ENCODE data around the gene MEF2B. TPM values are rescaled to one million over a fixed set of nuclear protein-coding genes. Genes with fewer than 3 reads are reported as not detected.
"Not testable (repeated sequence)": the region's sequence is repeated elsewhere in the genome, so short reads cannot be mapped to it uniquely, and the experiment has no call there.

The MEF2B gene
- polyA plus RNA-seq, 1 donor = 1.4 TPM

DNA sequence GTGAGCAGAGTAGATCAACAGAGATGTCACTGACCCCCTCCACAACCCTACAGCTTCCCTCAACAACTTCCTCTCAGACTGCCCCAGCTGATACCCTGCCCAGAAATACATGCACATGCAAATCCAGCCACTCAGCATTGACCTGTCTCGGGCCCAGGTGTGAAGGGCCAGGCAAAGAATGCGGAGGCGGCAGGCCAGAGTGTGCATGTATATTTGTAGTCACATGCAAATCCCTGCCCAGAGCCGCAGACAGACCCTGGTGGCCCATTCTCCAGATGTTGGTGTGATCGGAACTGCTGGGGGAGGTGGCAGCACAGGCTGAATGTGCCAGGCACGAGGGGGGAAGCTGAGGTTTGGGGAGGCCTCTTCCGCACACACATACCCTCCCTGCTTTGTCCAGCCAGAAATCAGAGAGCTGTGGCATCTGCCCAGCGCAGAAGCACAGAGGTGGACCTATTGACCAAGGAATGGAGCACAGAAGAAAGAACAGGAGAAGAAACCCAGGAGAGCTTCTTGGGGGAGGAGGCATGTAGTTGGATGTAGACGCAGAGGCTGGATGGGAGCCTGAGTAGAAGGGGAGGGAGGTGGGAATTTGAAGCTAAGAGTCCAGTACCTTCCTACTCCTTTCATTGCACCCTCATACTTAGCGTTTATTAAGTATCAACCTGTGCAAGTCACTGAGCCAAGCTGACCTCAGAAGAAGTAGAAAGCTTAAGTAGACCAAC, 14.4 kb downstream of the MEF2B start:
- peaks cover 13% of the 10 kb centered on the region for H3K36me3 ChIP-seq (ENCODE audit: control insufficient read depth, insufficient read depth, low read length)
- H3K4me1 ChIP-seq (ENCODE audit: control insufficient read depth, insufficient read depth, low read length) = no peaks in the 10 kb centered on the region
- DNase-seq = no peak
- H3K27me3 ChIP-seq (ENCODE audit: control insufficient read depth, insufficient read depth, low read length) = no peaks in the 10 kb centered on the region
- no peak overlapping the region for H3K4me3 ChIP-seq (ENCODE audit: low read length)
- no peak overlapping the region for H3K27ac ChIP-seq (ENCODE audit: low read length)
- WGBS (ENCODE audit: insufficient coverage, low lambda C conversion rate) = no CpG with 5 or more reads among the region's 10 CpGs
- peaks cover 1% of the 10 kb centered on the region for H3K9me3 ChIP-seq (ENCODE audit: control insufficient read depth, low read depth, low read length)

DNA sequence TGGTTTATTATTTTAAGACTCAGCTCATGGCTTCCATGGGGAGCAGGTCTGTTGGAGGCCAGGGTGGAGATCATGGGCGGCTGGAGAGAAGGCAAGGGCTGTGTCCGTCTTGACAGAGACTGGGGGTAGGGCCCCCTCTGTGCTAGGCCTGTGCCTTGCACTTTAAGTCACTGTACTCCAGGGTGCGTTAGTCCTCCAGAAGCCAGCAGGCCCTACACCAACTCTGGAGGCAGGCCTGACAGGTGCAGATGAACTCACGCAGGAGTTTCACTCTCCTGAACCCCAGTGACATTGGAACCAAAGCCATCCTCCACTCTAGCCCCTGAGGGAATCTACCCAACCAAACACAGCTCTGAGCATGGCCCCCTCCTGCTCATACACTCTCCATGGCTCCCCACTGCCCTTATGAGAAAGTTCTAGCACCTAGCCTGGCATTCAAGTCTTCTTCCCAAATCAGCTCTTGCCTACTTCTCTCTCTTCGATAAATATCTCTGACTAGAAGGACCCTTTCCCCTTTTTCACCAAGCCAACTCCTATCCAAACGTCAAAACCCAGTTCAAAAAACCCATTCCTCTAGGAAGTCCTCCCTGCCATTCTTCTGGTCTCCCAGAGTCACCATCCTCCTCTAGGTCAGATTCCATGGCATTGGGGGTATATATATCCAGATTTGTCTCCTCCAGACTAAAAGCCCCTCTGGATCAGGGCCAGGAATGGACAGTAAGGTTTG, 15.1 kb downstream of the MEF2B start:
- Histone ChIP-seq H3K27ac (ENCODE audit: low read length) (no peak overlapping the region), H3K9me3 (ENCODE audit: control insufficient read depth, low read depth, low read length) (no peaks in the 10 kb centered on the region), H3K4me3 (ENCODE audit: low read length) (no peak overlapping the region), H3K4me1 (ENCODE audit: control insufficient read depth, insufficient read depth, low read length) (no peaks in the 10 kb centered on the region), H3K36me3 (ENCODE audit: control insufficient read depth, insufficient read depth, low read length) (peaks cover 15% of the 10 kb centered on the region), H3K27me3 (ENCODE audit: control insufficient read depth, insufficient read depth, low read length) (no peaks in the 10 kb centered on the region)
- WGBS (ENCODE audit: insufficient coverage, low lambda C conversion rate) = no CpG with 5 or more reads among the region's 6 CpGs
- DNase-seq = no peak

DNA sequence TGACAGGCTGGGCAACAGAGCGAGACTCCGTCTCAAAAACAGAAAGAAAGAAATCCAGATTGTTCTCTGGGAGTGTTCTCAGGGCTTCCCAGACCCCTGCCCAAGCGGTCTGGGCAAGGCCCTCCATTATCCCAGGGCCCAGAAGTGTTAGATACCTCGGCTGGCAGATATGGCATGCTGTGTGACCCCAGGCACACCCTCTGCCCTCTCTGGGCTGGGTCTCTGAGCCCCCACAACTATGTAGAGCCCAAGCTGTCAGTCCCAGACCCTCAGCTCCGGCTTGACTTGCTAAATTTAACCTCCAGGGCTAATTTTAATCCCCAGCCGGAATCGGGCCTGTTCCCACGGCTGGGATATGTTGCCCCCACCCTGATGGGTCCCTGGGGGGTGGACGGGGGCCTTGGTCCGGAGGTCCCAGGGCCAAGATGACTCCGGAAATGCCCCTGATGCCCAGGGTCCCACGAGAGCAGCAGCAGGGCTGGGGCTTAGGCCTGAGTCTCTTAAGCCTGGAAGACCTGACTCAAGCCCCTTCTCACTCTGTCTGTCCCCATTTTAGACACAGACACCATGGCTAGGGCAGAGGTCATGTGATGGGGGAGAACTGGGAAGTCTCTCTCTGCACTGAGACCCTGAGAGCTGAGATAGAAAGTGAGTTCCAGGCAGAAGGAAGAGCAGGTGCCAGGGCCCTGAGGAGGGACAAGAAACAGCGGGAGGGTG, 17.2 kb downstream of the MEF2B start:
- Histone ChIP-seq H3K4me1 (ENCODE audit: control insufficient read depth, insufficient read depth, low read length) (no peaks in the 10 kb centered on the region), H3K4me3 (ENCODE audit: low read length) (no peak overlapping the region)
- 90% methylated on average over 2 of the region's 13 CpGs for WGBS (ENCODE audit: insufficient coverage, low lambda C conversion rate)

DNA sequence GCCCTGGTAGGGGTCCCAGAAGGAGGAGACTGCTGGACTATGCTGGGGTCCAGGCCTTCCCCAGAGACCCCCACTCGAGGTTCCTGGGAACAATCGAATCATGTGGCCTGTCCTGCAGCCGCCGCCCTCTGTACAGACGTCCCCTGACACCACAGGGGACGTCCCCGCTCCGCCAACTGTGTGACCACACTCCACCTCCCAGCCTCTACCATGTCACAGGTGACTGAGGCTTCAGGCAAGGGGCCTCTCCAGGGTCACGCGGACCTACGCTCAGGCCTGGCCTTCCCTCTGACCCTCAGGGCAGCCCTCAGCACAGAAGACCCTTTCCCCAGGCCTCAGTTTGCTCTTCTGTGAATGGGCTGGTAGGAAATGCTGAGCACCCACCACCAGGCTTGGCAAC, 18.6 kb downstream of the MEF2B start:
- DNase-seq = no peak
- Histone ChIP-seq H3K27me3 (ENCODE audit: control insufficient read depth, insufficient read depth, low read length) (no peaks in the 10 kb centered on the region), H3K4me3 (ENCODE audit: low read length) (no peak overlapping the region), H3K9me3 (ENCODE audit: control insufficient read depth, low read depth, low read length) (no peaks in the 10 kb centered on the region), H3K36me3 (ENCODE audit: control insufficient read depth, insufficient read depth, low read length) (peaks cover 37% of the 10 kb centered on the region), H3K4me1 (ENCODE audit: control insufficient read depth, insufficient read depth, low read length) (no peaks in the 10 kb centered on the region), H3K27ac (ENCODE audit: low read length) (no peak overlapping the region)
- no CpG with 5 or more reads among the region's 11 CpGs for WGBS (ENCODE audit: insufficient coverage, low lambda C conversion rate)

More for the DNA sequence above, 17.2 kb downstream of the MEF2B start:
- no peaks in the 10 kb centered on the region for H3K27me3 ChIP-seq (ENCODE audit: control insufficient read depth, insufficient read depth, low read length)
- no peak for DNase-seq
- no peaks in the 10 kb centered on the region for H3K9me3 ChIP-seq (ENCODE audit: control insufficient read depth, low read depth, low read length)
- no peak overlapping the region for H3K27ac ChIP-seq (ENCODE audit: low read length)
- H3K36me3 ChIP-seq (ENCODE audit: control insufficient read depth, insufficient read depth, low read length) = peaks cover 26% of the 10 kb centered on the region

DNA sequence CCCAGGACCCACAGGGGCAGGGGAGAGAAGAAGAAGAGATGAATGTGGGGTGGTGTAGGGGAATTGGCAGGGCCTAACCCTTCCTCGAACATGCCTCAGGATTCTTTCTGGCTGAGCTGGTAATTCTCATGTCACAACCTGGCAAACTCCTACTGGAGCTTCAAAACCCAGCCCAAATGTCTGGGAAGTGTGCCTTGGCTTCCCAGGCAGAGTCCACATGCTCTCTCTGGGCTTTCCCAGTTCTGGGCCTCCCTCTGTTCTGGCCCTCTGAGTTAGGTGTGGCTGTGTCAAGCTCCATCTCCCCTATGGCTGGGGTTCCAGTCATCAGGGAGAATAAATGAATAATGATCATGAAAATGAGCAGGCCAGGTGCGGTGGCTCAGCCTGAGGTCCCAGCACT, 20.6 kb downstream of the MEF2B start:
- DNase-seq = no peak
- 100% methylated on average over 1 of the region's 2 CpGs for WGBS (ENCODE audit: insufficient coverage, low lambda C conversion rate)

DNA sequence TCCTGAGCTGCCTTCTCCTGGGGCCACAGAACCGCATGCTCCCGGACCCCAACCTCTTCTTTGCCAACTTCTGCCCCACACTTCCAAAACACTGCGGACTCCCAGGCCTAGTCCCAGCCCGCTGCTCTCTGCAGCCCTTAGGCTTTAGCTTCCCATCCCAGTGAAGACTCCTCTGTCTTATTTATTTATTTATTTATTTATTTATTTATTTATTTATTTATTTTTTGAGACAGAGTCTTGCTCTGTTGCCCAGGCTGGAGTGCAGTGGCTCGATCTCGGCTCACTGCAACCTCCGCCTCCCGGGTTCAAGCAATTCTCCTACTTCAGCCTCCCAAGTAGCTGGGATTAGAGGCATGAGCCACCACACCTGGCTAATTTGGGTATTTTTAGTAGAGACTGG, 21.6 kb downstream of the MEF2B start:
- H3K4me3 ChIP-seq (ENCODE audit: low read length); H3K4me1 ChIP-seq (ENCODE audit: control insufficient read depth, insufficient read depth, low read length); H3K9me3 ChIP-seq (ENCODE audit: control insufficient read depth, low read depth, low read length); H3K27ac ChIP-seq (ENCODE audit: low read length); H3K27me3 ChIP-seq (ENCODE audit: control insufficient read depth, insufficient read depth, low read length); DNase-seq: not testable (repeated sequence)
- whole genome bisulfite sequencing (ENCODE audit: insufficient coverage, low lambda C conversion rate) = no CpG with 5 or more reads among the region's 8 CpGs
- H3K36me3 ChIP-seq (ENCODE audit: control insufficient read depth, insufficient read depth, low read length) = peaks cover 30% of the 10 kb centered on the region

More for the DNA sequence above, 20.6 kb downstream of the MEF2B start:
- Histone ChIP-seq H3K27me3 (ENCODE audit: control insufficient read depth, insufficient read depth, low read length) (no peaks in the 10 kb centered on the region), H3K27ac (ENCODE audit: low read length) (no peak overlapping the region), H3K36me3 (ENCODE audit: control insufficient read depth, insufficient read depth, low read length) (peaks cover 30% of the 10 kb centered on the region), H3K4me1 (ENCODE audit: control insufficient read depth, insufficient read depth, low read length) (peaks cover 4% of the 10 kb centered on the region), H3K9me3 (ENCODE audit: control insufficient read depth, low read depth, low read length) (no peaks in the 10 kb centered on the region), H3K4me3 (ENCODE audit: low read length) (no peak overlapping the region)

DNA sequence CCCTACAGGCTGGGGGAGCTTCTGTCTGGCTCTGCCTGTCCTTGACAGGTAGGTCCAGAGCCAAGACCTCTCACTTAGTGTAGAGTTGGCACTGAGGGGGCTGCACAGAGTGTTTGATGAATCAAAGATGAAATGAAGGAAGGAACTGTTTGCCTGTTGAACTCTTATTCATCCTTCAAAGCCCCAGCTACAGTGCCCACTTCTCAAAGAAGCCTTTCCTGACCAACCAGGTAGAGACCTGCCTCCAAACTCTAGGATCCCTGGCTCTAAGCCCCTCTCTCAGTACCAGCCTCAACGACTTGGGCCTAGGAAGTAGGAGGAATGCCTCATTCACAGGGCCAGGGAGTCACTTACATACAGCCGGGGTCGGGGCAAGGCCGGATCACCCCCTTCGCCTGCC, 22.7 kb downstream of the MEF2B start:
- Histone ChIP-seq H3K4me3 (ENCODE audit: low read length) (no peak overlapping the region), H3K4me1 (ENCODE audit: control insufficient read depth, insufficient read depth, low read length) (peaks cover 4% of the 10 kb centered on the region), H3K9me3 (ENCODE audit: control insufficient read depth, low read depth, low read length) (no peaks in the 10 kb centered on the region), H3K27me3 (ENCODE audit: control insufficient read depth, insufficient read depth, low read length) (no peaks in the 10 kb centered on the region), H3K36me3 (ENCODE audit: control insufficient read depth, insufficient read depth, low read length) (peaks cover 30% of the 10 kb centered on the region), H3K27ac (ENCODE audit: low read length) (no peak overlapping the region)
- WGBS (ENCODE audit: insufficient coverage, low lambda C conversion rate) = no CpG with 5 or more reads among the region's 5 CpGs
- no peak for DNase-seq

DNA sequence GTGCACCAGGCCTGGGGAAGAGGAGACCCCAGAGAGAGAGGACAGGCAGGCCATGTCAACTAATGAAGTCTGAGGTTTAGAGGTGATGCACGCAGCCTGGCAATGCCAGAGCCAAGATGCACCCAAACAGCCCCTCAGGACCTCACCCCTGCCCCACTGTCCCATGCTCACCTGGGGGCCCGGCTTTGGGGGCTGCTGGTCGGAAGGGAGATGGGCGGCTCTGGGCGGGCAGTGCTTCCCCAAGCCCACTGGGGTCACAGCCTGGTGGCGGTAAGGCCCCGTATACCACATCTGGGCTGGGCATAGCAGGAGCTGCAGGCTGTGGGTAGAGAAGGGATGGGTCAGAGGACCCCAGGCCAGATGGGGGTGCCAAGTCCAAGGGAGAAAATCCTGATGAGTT, 23.2 kb downstream of the MEF2B start:
- DNase-seq = no peak
- H3K4me3 ChIP-seq (ENCODE audit: low read length) = no peak overlapping the region
- H3K27me3 ChIP-seq (ENCODE audit: control insufficient read depth, insufficient read depth, low read length) = no peaks in the 10 kb centered on the region
- no CpG with 5 or more reads among the region's 7 CpGs for whole genome bisulfite sequencing (ENCODE audit: insufficient coverage, low lambda C conversion rate)
- peaks cover 30% of the 10 kb centered on the region for H3K36me3 ChIP-seq (ENCODE audit: control insufficient read depth, insufficient read depth, low read length)
- H3K4me1 ChIP-seq (ENCODE audit: control insufficient read depth, insufficient read depth, low read length) = peaks cover 4% of the 10 kb centered on the region
- H3K27ac ChIP-seq (ENCODE audit: low read length) = no peak overlapping the region
- H3K9me3 ChIP-seq (ENCODE audit: control insufficient read depth, low read depth, low read length) = no peaks in the 10 kb centered on the region

DNA sequence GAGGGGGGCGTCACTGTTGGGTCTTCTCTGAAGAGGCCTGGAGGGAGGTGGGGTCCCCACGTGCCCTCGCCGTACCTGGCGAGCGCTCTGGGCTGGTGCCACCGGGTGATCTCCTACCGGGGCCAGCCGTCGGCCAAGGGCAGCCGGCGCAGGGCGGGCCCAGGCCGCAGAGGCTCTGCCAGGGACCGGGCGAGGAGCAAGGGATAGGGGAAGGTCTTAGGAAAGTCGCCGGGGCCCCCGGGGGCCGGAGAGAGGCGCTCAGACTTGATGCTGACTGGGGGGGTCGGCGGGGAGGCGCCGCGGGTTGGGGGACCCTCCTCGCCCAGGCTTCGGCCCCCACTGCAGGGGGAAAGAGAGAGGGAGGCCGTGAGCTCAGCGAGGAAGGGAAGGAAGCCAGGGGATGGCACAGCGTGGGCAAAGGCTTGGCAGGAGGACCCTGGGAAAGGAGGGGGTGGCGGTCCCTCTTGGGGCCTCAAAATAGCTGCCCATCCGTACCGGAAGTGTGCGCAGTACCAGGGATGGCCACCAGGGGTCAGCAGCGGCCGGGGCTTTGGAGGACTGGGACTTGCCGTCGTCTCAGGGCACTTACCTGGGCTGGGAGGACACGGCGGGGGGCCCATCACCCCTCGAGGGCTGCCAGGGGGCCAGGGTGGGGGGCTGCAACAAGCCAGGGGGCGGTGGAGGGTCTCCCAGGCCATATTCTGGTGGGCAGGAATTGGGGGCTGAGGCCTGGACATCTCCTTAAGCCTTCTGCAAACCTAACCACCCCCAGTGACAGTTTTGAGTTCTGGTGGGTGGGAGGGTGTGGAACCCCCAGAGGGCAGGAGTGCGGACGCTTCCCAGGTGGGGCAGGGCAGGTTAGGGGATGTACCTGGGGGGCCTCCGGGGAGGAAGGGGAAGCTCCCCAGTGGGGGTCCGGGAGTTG, 24.1 kb downstream of the MEF2B start:
- no peaks in the 10 kb centered on the region for H3K9me3 ChIP-seq (ENCODE audit: control insufficient read depth, low read depth, low read length)
- H3K4me3 ChIP-seq (ENCODE audit: low read length) = peak overlapping the region; percentile 25
- H3K36me3 ChIP-seq (ENCODE audit: control insufficient read depth, insufficient read depth, low read length) = peaks cover 30% of the 10 kb centered on the region
- H3K27ac ChIP-seq (ENCODE audit: low read length) = no peak overlapping the region
- H3K4me1 ChIP-seq (ENCODE audit: control insufficient read depth, insufficient read depth, low read length) = peaks cover 4% of the 10 kb centered on the region
- no CpG with 5 or more reads among the region's 47 CpGs for WGBS (ENCODE audit: insufficient coverage, low lambda C conversion rate)
- peak; percentile 44 to 53 for DNase-seq
- no peaks in the 10 kb centered on the region for H3K27me3 ChIP-seq (ENCODE audit: control insufficient read depth, insufficient read depth, low read length)

DNA sequence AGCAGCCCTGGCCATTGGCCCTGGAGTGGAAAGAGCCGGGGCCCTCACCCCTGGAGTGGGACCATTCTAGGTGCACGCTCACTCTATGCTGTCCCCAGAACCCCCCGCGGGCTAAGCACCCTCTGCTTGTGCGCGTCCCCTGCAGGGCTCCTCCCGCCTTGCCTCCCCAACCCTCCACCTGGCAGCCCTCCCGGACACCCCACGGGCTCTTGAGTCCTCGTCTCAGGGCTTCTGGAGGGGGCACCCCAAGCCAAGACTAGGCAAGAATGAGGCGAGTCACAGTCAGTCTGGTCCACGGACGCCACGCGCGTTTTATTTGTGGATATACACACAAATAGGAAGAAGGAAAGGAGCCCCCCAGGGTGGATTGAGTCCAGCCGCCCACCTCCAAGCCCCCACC, 24.8 kb downstream of the MEF2B start:
- no CpG with 5 or more reads among the region's 17 CpGs for WGBS (ENCODE audit: insufficient coverage, low lambda C conversion rate)
- H3K4me3 ChIP-seq (ENCODE audit: low read length) = no peak overlapping the region

More for the DNA sequence above, 24.8 kb downstream of the MEF2B start:
- H3K4me1 ChIP-seq (ENCODE audit: control insufficient read depth, insufficient read depth, low read length) = peaks cover 4% of the 10 kb centered on the region
- H3K27me3 ChIP-seq (ENCODE audit: control insufficient read depth, insufficient read depth, low read length) = no peaks in the 10 kb centered on the region
- H3K27ac ChIP-seq (ENCODE audit: low read length) = no peak overlapping the region
- H3K9me3 ChIP-seq (ENCODE audit: control insufficient read depth, low read depth, low read length) = no peaks in the 10 kb centered on the region
- no peak for DNase-seq
- H3K36me3 ChIP-seq (ENCODE audit: control insufficient read depth, insufficient read depth, low read length) = peaks cover 26% of the 10 kb centered on the region

Measured in large intestine (tissue), 3 donors.